ENCODE data around the gene CDK2AP2. TPM values are rescaled to one million over a fixed set of nuclear protein-coding genes. Genes with fewer than 3 reads are reported as not detected.

The CDK2AP2 gene
- total and polyA plus RNA-seq, 10 of the 15 experiments (the other 5 are each of a cell fraction or from before 2014, with no cell fraction given), result 8.0 to 177 (median 40.9) TPM

- no peaks in the 10 kb centered on the region for H4K20me1 ChIP-seq (ENCODE audit: control insufficient read depth, insufficient read depth)
- POLR2A ChIA-PET, result interaction anchor here (0.8 to 2.3 kb wide), 6 partner anchors 20 to 152 kb away, joined by 3 to 14 read pairs (median 4); partner anchors contain the start of genes POLD4, PPP1CA, TBC1D10C and TMEM134
- H3K27me3 ChIP-seq (replicated peaks in 1 of 2; ENCODE audit: control insufficient read depth in 2 of 2, insufficient read depth in 2 of 2, low read length in 1 of 2), result no peaks in the 10 kb centered on the region
- BruUV-seq (replicated peaks), result no TSS peak
- H2AFZ ChIP-seq (ENCODE audit: control insufficient read depth, low read depth, low read length), result peak within 1 kb of the TSS; percentile 67
- H3K4me1 ChIP-seq (ENCODE audit: control insufficient read depth, insufficient read depth, low read length), result peaks cover 27% of the 10 kb centered on the region
- H3K4me2 ChIP-seq (ENCODE audit: control insufficient read depth, insufficient read depth), result peak within 1 kb of the TSS; percentile 99
- ATAC-seq, result peak; percentile 54
- intact Hi-C loops (cut with micrococcal nuclease; ENCODE audit: unreplicated experiment), result loop anchor here (5.0 kb wide), 2 partner anchors 52 to 72 kb away; no protein-coding TSS in a partner anchor
- whole genome bisulfite sequencing (ENCODE audit: insufficient coverage, insufficient replicate concordance, low lambda C conversion rate, missing lambda C conversion rate), result 2% methylated on average over 48 of the region's 58 CpGs
- no peak for DNase-seq (ENCODE audit: low read depth, low spot score)
- peak within 1 kb of the TSS; percentile 73 for H3K9ac ChIP-seq (ENCODE audit: control insufficient read depth, insufficient read depth, low read length)
- peak within 1 kb of the TSS; percentile 82 for H3K27ac ChIP-seq (ENCODE audit: control insufficient read depth, insufficient read depth)
- RAD21 ChIA-PET (ENCODE audit: unreplicated experiment), result interaction anchor here (0.7 to 2.8 kb wide), 18 partner anchors 16 to 153 kb away, joined by 3 to 19 read pairs (median 3); partner anchors contain the start of genes AIP, POLD4, PPP1CA and PTPRCAP
- SMC1A ChIA-PET (ENCODE audit: uncharacterized antibody, unreplicated experiment), result interaction anchor here (0.6 to 4.3 kb wide), 9 partner anchors 18 to 151 kb away, joined by 3 to 23 read pairs (median 4); partner anchors contain the start of genes PPP1CA, PTPRCAP and RAD9A
- H3K4me3 ChIP-seq, result peak within 1 kb of the TSS; percentile 94
- in situ Hi-C loops (cut with MboI), result no loop called here
- H3K36me3 ChIP-seq (ENCODE audit: control insufficient read depth in 2 of 2, insufficient read depth in 2 of 2, low read length in 1 of 2), result peaks cover 0 to 3% of the 10 kb centered on the region in 2 experiments; a peak in 2 of 4 replicates
- no peaks in the 10 kb centered on the region for H3K9me3 ChIP-seq (replicated peaks; ENCODE audit: control insufficient read depth, insufficient read depth, low read length)
- FAIRE-seq, result no peak
- CTCF ChIA-PET, result interaction anchor here (0.6 to 2.9 kb wide), 14 partner anchors 13 to 159 kb away, joined by 3 to 30 read pairs (median 4); partner anchors contain the start of genes PPP1CA and TBC1D10C
- H3K79me2 ChIP-seq (ENCODE audit: control insufficient read depth, insufficient read depth, low read length), result peaks cover 32% of the 10 kb centered on the region
- TF ChIP-seq RUNX3 (IDR thresholded peaks at IDR 0.05; ENCODE audit: low read length) (no peak), POLR2AphosphoS5 (IDR thresholded peaks at IDR 0.05; ENCODE audit: low read length) (no peak), MEF2A (IDR thresholded peaks at IDR 0.05; ENCODE audit: insufficient read depth, low read depth, low read length) (no peak), STAT1 (conservative IDR thresholded peaks at IDR 0.05) (no peak), SP1 (IDR thresholded peaks at IDR 0.05; ENCODE audit: low read depth, low read length) (no peak), NFXL1 (IDR thresholded peaks at IDR 0.05; ENCODE audit: borderline replicate concordance) (no peak), RELA (IDR thresholded peaks at IDR 0.05; ENCODE audit: borderline replicate concordance, partially characterized antibody) (no peak), SIN3A (IDR thresholded peaks at IDR 0.05; ENCODE audit: low read depth, low read length) (no peak), TAF1 (IDR thresholded peaks at IDR 0.05; ENCODE audit: borderline replicate concordance, low read depth, low read length) (no peak), BHLHE40 (IDR thresholded peaks at IDR 0.05; ENCODE audit: borderline replicate concordance in 1 of 2, low read depth in 2 of 2, low read length in 1 of 2) (peak in 1 of 2 experiments; percentile 48; a peak in 2 of 4 replicates), BCL11A (IDR thresholded peaks at IDR 0.05; ENCODE audit: low read depth, low read length) (no peak), HCFC1 (IDR thresholded peaks at IDR 0.05; ENCODE audit: low read length) (no peak), EZH2 (IDR thresholded peaks at IDR 0.05; ENCODE audit: borderline replicate concordance, control insufficient read depth, low read depth, low read length) (no peak), ZNF24 (IDR thresholded peaks at IDR 0.05) (no peak), FOS (IDR thresholded peaks at IDR 0.05; ENCODE audit: borderline replicate concordance, extremely low read depth, insufficient read length) (no peak), ZBTB40 (IDR thresholded peaks at IDR 0.05; ENCODE audit: borderline replicate concordance) (no peak), PBX3 (IDR thresholded peaks at IDR 0.05; ENCODE audit: insufficient replicate concordance, low read depth, low read length) (no peak), NFIC (IDR thresholded peaks at IDR 0.05; ENCODE audit: low read depth, low read length) (no peak), FOXM1 (IDR thresholded peaks at IDR 0.05; ENCODE audit: low read depth, low read length) (no peak), RCOR1 (conservative IDR thresholded peaks at IDR 0.05; ENCODE audit: low read depth, low read length) (no peak)
Observed at GRCh38 chr11:67504950-67505581, 2.9 kb downstream of the CDK2AP2 start, which contains the start of gene PITPNM1. Gene PITPNM1 (minus strand): TSS chr11:67505363. CDS start chr11:67504180, 1,183 bp downstream.

Data from GM12878 (cell line).